Astrocyte of the spinal cord (primary cell): ENCODE measurements around the gene MEGF6.
"Not testable (repeated sequence)": the region's sequence is repeated elsewhere in the genome, so short reads cannot be mapped to it uniquely, and the experiment has no call there.

ENCODE experiments used
- DNase-seq: peaks from one replicate; pipeline ENCODE4 v3.0.0; 2011; ENCODE audit warnings: low read depth, low spot score
- H3K4me3 ChIP-seq: 2 replicates; pipeline ENCODE4 v1.5.1; 2011; ENCODE audit warnings: low read depth, mild to moderate bottlenecking, low read length, moderate library complexity
- in situ Hi-C: cut with HindIII; loops from 2 replicates; pipeline ENCODE4 v1.10.0; 2017; ENCODE audit warnings: low sequenced_read_pairs
- TF ChIP-seq, protein P1 (sequence below): IDR thresholded peaks from 2 replicates; pipeline ENCODE4 v1.5.1; 2012; ENCODE audit warnings: low read depth, mild to moderate bottlenecking, low read length, inconsistent platforms

Gene MEGF6

DNA sequence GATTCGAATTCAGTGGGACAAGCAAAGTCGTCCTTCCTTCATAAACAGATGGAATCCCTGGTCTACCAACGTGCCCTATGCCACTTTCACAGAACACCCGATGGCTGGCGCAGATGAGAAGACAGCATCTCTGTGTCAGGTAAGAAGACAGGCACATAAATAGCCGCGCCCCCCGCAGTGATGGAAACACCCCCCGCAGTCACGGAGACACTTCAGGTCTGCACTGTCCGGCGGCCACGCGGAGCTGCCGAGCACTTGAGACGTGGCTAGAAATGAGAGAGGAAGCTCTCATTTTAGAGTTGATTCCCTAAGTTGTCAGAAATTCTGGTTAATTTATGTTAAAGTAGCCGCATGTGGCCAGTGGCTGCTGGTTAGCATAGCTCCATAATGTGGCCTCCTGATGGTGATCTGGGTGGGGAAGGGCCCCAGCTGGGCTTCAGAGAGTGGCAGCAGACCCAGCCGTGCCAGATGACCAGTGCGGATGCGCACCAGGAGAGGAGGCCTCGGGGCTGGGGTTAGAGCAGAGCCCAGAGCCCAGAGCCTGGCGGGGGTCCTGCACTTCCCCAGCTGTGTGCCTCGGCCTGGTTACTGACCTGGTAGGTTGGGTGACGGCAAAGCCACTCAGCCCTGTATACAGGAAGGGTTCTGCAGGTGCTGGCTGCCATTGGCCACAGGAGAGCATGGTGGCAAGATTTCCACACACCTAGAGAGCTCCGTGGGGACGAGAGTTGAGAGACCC is 16.4 kb upstream of the MEGF6 start:
- no peak for DNase-seq
- H3K4me3 ChIP-seq = no peak overlapping the region
- TF ChIP-seq, protein P1, sequence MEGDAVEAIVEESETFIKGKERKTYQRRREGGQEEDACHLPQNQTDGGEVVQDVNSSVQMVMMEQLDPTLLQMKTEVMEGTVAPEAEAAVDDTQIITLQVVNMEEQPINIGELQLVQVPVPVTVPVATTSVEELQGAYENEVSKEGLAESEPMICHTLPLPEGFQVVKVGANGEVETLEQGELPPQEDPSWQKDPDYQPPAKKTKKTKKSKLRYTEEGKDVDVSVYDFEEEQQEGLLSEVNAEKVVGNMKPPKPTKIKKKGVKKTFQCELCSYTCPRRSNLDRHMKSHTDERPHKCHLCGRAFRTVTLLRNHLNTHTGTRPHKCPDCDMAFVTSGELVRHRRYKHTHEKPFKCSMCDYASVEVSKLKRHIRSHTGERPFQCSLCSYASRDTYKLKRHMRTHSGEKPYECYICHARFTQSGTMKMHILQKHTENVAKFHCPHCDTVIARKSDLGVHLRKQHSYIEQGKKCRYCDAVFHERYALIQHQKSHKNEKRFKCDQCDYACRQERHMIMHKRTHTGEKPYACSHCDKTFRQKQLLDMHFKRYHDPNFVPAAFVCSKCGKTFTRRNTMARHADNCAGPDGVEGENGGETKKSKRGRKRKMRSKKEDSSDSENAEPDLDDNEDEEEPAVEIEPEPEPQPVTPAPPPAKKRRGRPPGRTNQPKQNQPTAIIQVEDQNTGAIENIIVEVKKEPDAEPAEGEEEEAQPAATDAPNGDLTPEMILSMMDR = no peak
- in situ Hi-C loops = loop anchor here (25.0 kb wide), 1 partner anchor 90 kb away; no protein-coding TSS in a partner anchor

DNA sequence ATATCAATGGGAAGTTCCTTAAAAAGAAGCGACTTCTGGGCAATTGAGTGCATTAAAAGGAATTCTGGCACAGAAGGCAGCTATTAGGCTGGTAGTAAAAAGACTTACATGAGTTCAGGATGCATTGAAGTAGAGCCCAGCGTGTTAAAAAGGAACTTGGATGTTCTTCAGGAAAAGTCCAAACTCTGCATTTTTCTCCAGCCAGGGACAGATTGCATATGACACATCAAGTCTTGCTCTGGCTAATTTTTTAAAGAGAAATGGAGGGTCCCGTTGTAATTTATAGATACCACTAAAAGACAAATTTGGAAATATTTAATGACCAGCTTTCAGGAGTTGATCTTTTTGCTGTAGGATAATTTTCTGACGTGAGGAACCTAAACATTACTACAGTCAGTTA is 14.7 kb upstream of the MEGF6 start:
- DNase-seq = no peak
- TF ChIP-seq, protein P1 = no peak
- H3K4me3 ChIP-seq = peak overlapping the region; percentile 64
- in situ Hi-C loops = loop anchor here (25.0 kb wide), 1 partner anchor 89 kb away; no protein-coding TSS in a partner anchor

DNA sequence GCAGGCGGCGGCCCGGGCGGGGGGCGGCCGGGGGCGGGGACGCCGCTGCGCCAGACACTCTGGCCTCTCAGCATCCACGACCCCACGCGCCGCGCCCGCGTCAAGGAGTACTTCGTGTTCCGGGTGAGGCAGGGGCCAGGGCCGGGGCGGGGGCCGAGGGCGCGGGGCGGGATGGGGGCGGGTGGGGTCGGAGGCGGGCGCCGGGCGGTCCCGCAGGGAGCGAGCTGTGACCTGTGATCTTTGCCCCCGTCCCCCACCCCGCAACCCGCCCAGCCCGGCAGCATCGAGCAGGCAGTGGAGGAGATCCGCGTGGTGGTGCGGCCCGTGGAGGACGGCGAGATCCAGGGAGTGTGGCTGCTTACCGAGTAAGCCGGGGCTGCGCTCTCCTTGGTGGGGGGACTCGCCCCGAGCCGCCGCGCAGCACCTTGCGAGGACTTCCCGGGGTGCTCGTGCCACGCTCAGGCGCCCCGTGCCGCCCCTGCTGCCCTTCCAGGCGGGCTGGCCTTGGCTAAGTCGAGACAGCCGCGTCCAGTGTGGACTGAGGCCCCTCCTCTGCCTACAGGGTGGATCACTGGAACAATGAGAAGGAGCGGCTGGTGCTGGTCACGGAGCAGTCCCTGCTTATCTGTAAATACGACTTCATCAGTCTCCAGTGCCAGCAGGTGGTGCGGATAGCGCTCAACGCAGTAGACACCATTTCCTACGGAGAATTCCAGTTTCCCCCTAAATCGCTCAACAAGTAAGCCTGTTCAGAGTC is 14.0 kb upstream of the MEGF6 start:
- peak; percentile 18 for DNase-seq
- TF ChIP-seq, protein P1 = no peak
- in situ Hi-C loops = loop anchor here (25.0 kb wide), 1 partner anchor 88 kb away; no protein-coding TSS in a partner anchor
- H3K4me3 ChIP-seq = peak overlapping the region; percentile 64

DNA sequence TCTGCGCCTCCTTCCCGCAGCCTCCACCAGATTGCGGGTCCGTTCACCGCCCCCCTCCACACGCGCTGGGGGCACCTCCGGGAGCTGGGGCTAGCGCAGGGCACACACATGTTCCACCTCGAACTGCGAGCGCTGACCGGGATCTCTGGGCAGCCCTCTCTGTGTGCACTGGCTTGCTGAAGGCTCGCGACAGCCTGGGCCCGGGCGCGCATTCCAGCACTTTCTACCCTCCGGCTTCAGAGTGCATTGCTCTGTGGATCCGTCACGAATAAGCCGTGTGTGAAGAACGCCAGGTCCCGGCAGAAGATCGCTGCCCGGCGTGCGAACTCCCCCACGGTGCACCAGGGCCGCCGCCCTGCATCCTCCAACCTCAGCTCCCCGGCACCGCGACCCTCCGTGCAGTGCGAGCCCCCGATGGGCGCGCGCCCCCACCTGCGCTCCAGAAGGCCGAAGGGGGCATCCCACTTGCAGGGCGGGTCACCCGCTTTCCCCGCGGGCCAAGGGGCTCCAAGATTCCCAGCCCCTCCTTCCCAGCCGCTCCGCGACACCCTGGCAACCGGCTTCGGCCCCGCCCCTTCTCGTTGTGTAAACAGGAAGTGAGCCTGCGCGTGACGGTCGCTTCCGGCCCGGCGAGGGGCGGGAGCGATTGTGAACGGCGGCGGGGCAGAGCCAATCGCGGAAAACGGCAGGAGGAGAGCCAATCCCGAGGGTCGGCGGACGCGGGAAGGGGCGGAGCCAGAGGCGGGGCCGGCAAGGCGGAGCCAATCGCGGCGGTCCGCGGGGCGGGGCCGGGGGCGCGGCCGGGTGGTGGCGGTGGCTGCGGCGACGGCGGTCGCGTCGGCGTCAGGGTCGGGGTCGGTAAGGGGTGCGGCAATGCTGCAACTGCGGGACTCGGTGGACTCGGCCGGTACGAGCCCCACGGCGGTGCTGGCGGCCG is 13.2 kb upstream of the MEGF6 start, which contains the start of gene TPRG1L:
TSS of gene TPRG1L (plus strand) at position 816 of the 937 bp plus-strand sequence. CDS start at position 874, 58 bp downstream.
- DNase-seq = peak; percentile 95
- in situ Hi-C loops = loop anchor here (25.0 kb wide), 1 partner anchor 87 kb away; no protein-coding TSS in a partner anchor
- TF ChIP-seq, protein P1 = no peak
- peak within 1 kb of the TSS; percentile 81 for H3K4me3 ChIP-seq

DNA sequence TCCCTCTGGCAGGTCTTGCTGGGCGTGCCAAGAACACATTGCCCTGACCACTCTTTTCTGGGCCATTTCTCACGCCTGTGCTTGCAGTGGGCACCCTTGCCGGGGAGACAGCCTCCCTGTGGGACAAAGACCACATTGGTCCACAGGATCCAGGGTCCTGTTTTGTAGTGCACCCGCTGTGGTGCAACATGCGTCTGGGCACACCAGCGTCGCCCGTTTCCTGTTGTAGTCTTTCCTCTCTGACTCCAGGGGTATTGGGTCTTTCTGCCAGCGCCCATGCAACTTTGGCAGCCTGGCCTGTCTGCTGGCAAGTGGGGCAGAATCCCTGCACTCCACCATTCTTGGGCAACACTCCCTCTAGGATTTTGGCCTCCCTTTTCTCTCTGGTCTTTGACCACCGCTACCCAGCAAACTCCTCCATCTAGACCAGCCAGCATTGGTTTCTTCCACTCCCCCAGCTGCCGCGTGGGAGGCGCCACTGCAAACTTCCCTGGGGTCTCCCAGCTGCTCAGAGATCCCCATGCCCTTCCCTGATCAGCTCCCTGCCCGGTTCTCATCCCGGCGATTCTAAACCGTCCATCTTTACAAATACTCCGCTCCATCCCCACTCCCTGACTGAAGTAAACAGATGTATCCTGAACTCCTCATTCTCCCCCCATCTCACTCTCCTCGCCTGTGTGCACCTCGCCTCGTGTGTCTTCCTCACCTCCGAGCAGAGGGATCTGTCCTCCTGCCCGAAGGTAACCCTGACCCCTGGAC is 12.3 kb upstream of the MEGF6 start:
- in situ Hi-C loops = no loop called here
- DNase-seq = no peak
- peak overlapping the region; percentile 81 for H3K4me3 ChIP-seq
- TF ChIP-seq, protein P1 = no peak

DNA sequence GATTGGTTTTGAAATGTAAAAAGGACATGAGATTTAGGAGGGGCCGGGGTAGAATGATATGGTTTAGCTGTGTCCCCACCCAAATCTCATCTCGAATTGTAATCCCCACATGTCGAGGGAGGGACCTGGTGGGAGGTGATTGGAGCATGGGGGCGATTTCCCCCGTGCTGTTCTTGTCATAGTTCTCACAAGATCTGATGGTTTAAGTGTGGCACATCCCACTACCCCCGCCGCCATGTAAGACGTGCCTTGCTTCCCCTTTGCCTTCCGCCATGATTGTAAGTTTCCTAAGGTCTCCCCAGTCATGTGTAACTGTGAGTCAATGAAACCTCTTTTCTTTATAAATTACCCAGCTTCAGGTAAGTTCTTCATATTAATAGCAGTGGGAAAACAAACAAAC is 10.8 kb upstream of the MEGF6 start:
- DNase-seq, in situ Hi-C loops: not testable (repeated sequence)

More for the DNA sequence above, 10.8 kb upstream of the MEGF6 start:
- H3K4me3 ChIP-seq = not testable (repeated sequence)
